SK-N-SH (cell line): Measurements from ENCODE around the gene XRCC5. TPM values are rescaled to one million over a fixed set of nuclear protein-coding genes. Genes with fewer than 3 reads are reported as not detected.

Experiments used
- CTCF ChIA-PET: fragments of 300-600, 350-600 bp; formaldehyde crosslinking; extraction: SDS; loops from one replicate; lab custom pipeline; 2021; lab: Yijun Ruan, JAX
- POLR2A ChIA-PET: fragments of 350-600 bp; sonication (Branson Sonifier 250); formaldehyde crosslinking; extraction: SDS; loops from one replicate; lab custom pipeline; 2020; ENCODE audit warnings: antibody characterized with exemption, inconsistent platforms; lab: Yijun Ruan, JAX
- DNase-seq: peaks from one replicate; pipeline ENCODE4 v3.0.0; 2012
- H2AFZ ChIP-seq: fragments of 200-600 bp; sonication (generic); 2 replicates; pipeline ENCODE4 v1.8.1; 2016; ENCODE audit warnings: antibody characterized with exemption, mild to moderate bottlenecking, low read depth
- H3F3A ChIP-seq: fragments of 200-600 bp; sonication (generic); replicated peaks from 2 replicates; pipeline ENCODE3; 2016; ENCODE audit warnings: antibody characterized with exemption, mild to moderate bottlenecking; ENCODE audit not compliant: insufficient read depth
- H3K27ac ChIP-seq, 2 experiments: fragments of 200-500 bp in 1 of 2; fragments of 200-600 bp in 1 of 2; sonication (Bioruptor generic) in 1 of 2; sonication (generic), shearing (Covaris generic) in 1 of 2; 2 replicates each; pipeline versions ENCODE4 v1.5.1 to v1.6.1; 2014 to 2016; ENCODE audit warnings: low read depth in 2 of 2, inconsistent platforms in 1 of 2, low read length in 1 of 2, mild to moderate bottlenecking in 1 of 2, mixed read lengths in 1 of 2
- H3K27me3 ChIP-seq: fragments of 200-600 bp; sonication (generic), shearing (Covaris generic); 2 replicates; pipeline ENCODE4 v1.6.1; 2016; ENCODE audit warnings: mixed run types; ENCODE audit not compliant: insufficient read depth
- H3K36me3 ChIP-seq, 2 experiments: fragments of 200-500 bp in 1 of 2; fragments of 200-600 bp in 1 of 2; sonication (Bioruptor generic) in 1 of 2; sonication (generic) in 1 of 2; replicated peaks in 1 of 2; 2 replicates each; pipeline versions ENCODE3 to v1.5.1; 2014 to 2016; ENCODE audit warnings: low read length in 1 of 2, mild to moderate bottlenecking in 1 of 2; ENCODE audit not compliant: insufficient read depth in 2 of 2, control insufficient read depth in 1 of 2
- H3K4me1 ChIP-seq, 2 experiments: fragments of 200-500 bp in 1 of 2; fragments of 200-600 bp in 1 of 2; sonication (Bioruptor generic) in 1 of 2; sonication (generic), shearing (Covaris generic) in 1 of 2; 2 replicates each; pipeline versions ENCODE4 v1.5.1 to v1.6.1; 2014 to 2016; ENCODE audit warnings: low read depth in 1 of 2, low read length in 1 of 2, mixed run types in 1 of 2; ENCODE audit not compliant: insufficient read depth in 2 of 2, control insufficient read depth in 1 of 2
- H3K4me2 ChIP-seq: fragments of 200-600 bp; sonication (generic), shearing (Covaris generic); 2 replicates; pipeline ENCODE4 v1.6.1; 2017; ENCODE audit warnings: mixed run types
- H3K4me3 ChIP-seq, 2 experiments: fragments of 200-500 bp in 1 of 2; fragments of 200-600 bp in 1 of 2; sonication (Bioruptor generic) in 1 of 2; sonication (generic), shearing (Covaris generic) in 1 of 2; 2 replicates each; pipeline versions ENCODE4 v1.5.1 to v1.8.1; 2014 to 2016; ENCODE audit warnings: low read depth in 2 of 2, inconsistent platforms in 1 of 2, low read length in 1 of 2, mild to moderate bottlenecking in 1 of 2, mixed read lengths in 1 of 2, moderate library complexity in 1 of 2
- H3K79me2 ChIP-seq: fragments of 200-600 bp; sonication (generic); 2 replicates; pipeline ENCODE4 v1.8.1; 2017; ENCODE audit warnings: mild to moderate bottlenecking; ENCODE audit not compliant: insufficient read depth
- H3K9ac ChIP-seq: fragments of 200-600 bp; sonication (generic); 2 replicates; pipeline ENCODE4 v1.6.1; 2017; ENCODE audit warnings: mixed run types
- H3K9me2 ChIP-seq: fragments of 200-600 bp; sonication (generic); 2 replicates; pipeline ENCODE4 v1.6.1; 2017; ENCODE audit warnings: mixed run types
- H3K9me3 ChIP-seq: fragments of 200-600 bp; sonication (generic); 2 replicates; pipeline ENCODE4 v1.6.1; 2017; ENCODE audit warnings: mixed run types, mild to moderate bottlenecking, moderate library complexity
- H4K20me1 ChIP-seq: fragments of 200-600 bp; sonication (generic); 2 replicates; pipeline ENCODE4 v1.6.1; 2017; ENCODE audit warnings: mild to moderate bottlenecking, mixed run types; ENCODE audit not compliant: insufficient read depth
- CTCF ChIP-seq: fragments of 200-600 bp; sonication (generic); IDR thresholded peaks from 2 replicates; pipeline ENCODE4 v1.6.1; 2017; ENCODE audit warnings: antibody characterized with exemption, mild to moderate bottlenecking, moderate library complexity
- EZH2phosphoT487 ChIP-seq: fragments of 200-600 bp; sonication (generic); IDR thresholded peaks from 2 replicates; pipeline ENCODE4 v1.6.1; 2017; ENCODE audit warnings: low read depth, mixed run types, mild to moderate bottlenecking, antibody characterized with exemption, moderate library complexity, borderline replicate concordance
- FOSL2 ChIP-seq: IDR thresholded peaks from 2 replicates; pipeline ENCODE4 v1.4.0; 2012; ENCODE audit warnings: low read depth, mild to moderate bottlenecking, moderate library complexity, borderline replicate concordance
- FOXJ3 ChIP-seq: sonication (generic); formaldehyde crosslinking; IDR thresholded peaks from 2 replicates; pipeline ENCODE4 v1.5.1; 2020; ENCODE audit warnings: mild to moderate bottlenecking, missing genetic modification reagents
- GATA2 ChIP-seq: sonication (generic); formaldehyde crosslinking; IDR thresholded peaks from 2 replicates; pipeline ENCODE4 v1.5.0; 2020; ENCODE audit warnings: mild to moderate bottlenecking, missing genetic modification reagents
- POLR2AphosphoS5 ChIP-seq: IDR thresholded peaks from 2 replicates; pipeline ENCODE4 v1.6.1; 2012; ENCODE audit warnings: low read depth, low read length
- RAD21 ChIP-seq: IDR thresholded peaks from 2 replicates; pipeline ENCODE4 v1.6.1; 2012; ENCODE audit warnings: mild to moderate bottlenecking, low read length
- RFX5 ChIP-seq: IDR thresholded peaks from 2 replicates; pipeline ENCODE4 v1.6.1; 2012; ENCODE audit warnings: mild to moderate bottlenecking, improper control_type of control experiment, low read length
- RXRA ChIP-seq: IDR thresholded peaks from 2 replicates; pipeline ENCODE4 v1.4.0; 2012; ENCODE audit warnings: low read depth, mild to moderate bottlenecking, borderline replicate concordance
- SMC3 ChIP-seq: IDR thresholded peaks from 2 replicates; pipeline ENCODE4 v1.6.1; 2012; ENCODE audit warnings: low read depth, low read length, improper control_type of control experiment
- TAF1 ChIP-seq: IDR thresholded peaks from 2 replicates; pipeline ENCODE4 v1.6.1; 2012; ENCODE audit warnings: low read depth, mild to moderate bottlenecking, low read length, moderate library complexity, borderline replicate concordance
- YY1 ChIP-seq: IDR thresholded peaks from 2 replicates; pipeline ENCODE4 v1.4.0; 2012; ENCODE audit warnings: low read depth, mild to moderate bottlenecking
- ZBTB33 ChIP-seq: IDR thresholded peaks from 2 replicates; pipeline ENCODE4 v1.4.0; 2012; ENCODE audit warnings: low read depth, borderline replicate concordance
- WGBS: methylation state at CpG from one replicate; pipeline ENCODE4 v1.1.6; 2017; ENCODE audit warnings: low lambda C conversion rate; 5-methylcytosine and 5-hydroxymethylcytosine counted together
- polyA plus RNA-seq, 3 experiments: library from polyadenylated mRNA; depleted of rRNA; stranded (reverse); fragments of >200 nt; gene quantifications; 2 replicates each; pipeline ENCODE4 v1.2.3, GENCODE V29; 2012

Gene XRCC5
- polyA plus RNA-seq, 1 of the 3 experiments (the other 2 are of a cell fraction) = 125 TPM

- CTCF ChIA-PET = interaction anchor here (0.6 kb wide), 1 partner anchor 216 kb away, joined by 3 read pairs; no protein-coding TSS in a partner anchor
- H4K20me1 ChIP-seq = peaks cover 18% of the 10 kb centered on the region
- H3K79me2 ChIP-seq = peaks cover 83% of the 10 kb centered on the region
Observed at GRCh38 chr2:216151313-216152025, 42.3 kb downstream of the XRCC5 start.

GRCh38 chr2:216155954-216156353, 46.8 kb downstream of the XRCC5 start:
- CTCF ChIA-PET = interaction anchor here (0.6 to 2.0 kb wide), 4 partner anchors 9 to 511 kb away, joined by 3 to 6 read pairs (median 3); no protein-coding TSS in a partner anchor
- Histone ChIP-seq H3K36me3 (peaks cover 80 to 82% of the 10 kb centered on the region in 2 experiments), H3K27me3 (no peaks in the 10 kb centered on the region), H3K9me3 (no peaks in the 10 kb centered on the region), H3K4me2 (no peak overlapping the region), H3K4me3 (no peak overlapping the region), H2AFZ (no peak overlapping the region), H3K27ac (no peak overlapping the region), H4K20me1 (peaks cover 7% of the 10 kb centered on the region), H3K9ac (no peak overlapping the region), H3K9me2 (no peaks in the 10 kb centered on the region), H3F3A (peaks cover 7% of the 10 kb centered on the region), H3K79me2 (peaks cover 87% of the 10 kb centered on the region), H3K4me1 (no peaks in the 10 kb centered on the region; a peak in 1 of 4 replicates)
- 97% methylated on average over 3 of the region's 3 CpGs for WGBS
- no peak for DNase-seq
- TF ChIP-seq POLR2AphosphoS5 (no peak), ZBTB33 (no peak), YY1 (no peak), EZH2phosphoT487 (no peak), FOSL2 (no peak), GATA2 (CRISPR knock-in tag) (no peak), FOXJ3 (CRISPR knock-in tag) (no peak), RXRA (no peak), RAD21 (no peak), RFX5 (no peak)
- POLR2A ChIA-PET = no interaction called here

More at GRCh38 chr2:216151313-216152025, 42.3 kb downstream of the XRCC5 start:
- Histone ChIP-seq H3K36me3 (peaks cover 85 to 89% of the 10 kb centered on the region in 2 experiments), H3K27ac (no peak overlapping the region), H3F3A (peaks cover 19% of the 10 kb centered on the region), H3K4me2 (no peak overlapping the region), H2AFZ (no peak overlapping the region), H3K4me1 (0 out of 4 replicates have a peak, but pooled peaks cover 0 to 9% of the 10 kb centered on the region in 2 experiments), H3K9ac (no peak overlapping the region), H3K4me3 (no peak overlapping the region), H3K27me3 (no peaks in the 10 kb centered on the region), H3K9me3 (no peaks in the 10 kb centered on the region), H3K9me2 (no peaks in the 10 kb centered on the region)
- POLR2A ChIA-PET = no interaction called here
- peak; percentile 6 for DNase-seq
- TF ChIP-seq ZBTB33 (no peak), RAD21 (peak; percentile 59), CTCF (peak; percentile 46), SMC3 (peak; percentile 13; the same call in 1 of the 2 replicates), TAF1 (no peak), POLR2AphosphoS5 (0 out of 2 replicates have a peak, but pooled peaks have one; percentile 3)
- 90% methylated on average over 7 of the region's 7 CpGs for WGBS
